CD1c-positive myeloid dendritic cell (primary cell): ENCODE results near the gene MIPOL1.

ENCODE experiments used
- DNase-seq: peaks from one replicate; pipeline ENCODE4 v3.0.0-alpha.2; 2016; ENCODE audit errors: extremely low spot score

MIPOL1 gene

DNA sequence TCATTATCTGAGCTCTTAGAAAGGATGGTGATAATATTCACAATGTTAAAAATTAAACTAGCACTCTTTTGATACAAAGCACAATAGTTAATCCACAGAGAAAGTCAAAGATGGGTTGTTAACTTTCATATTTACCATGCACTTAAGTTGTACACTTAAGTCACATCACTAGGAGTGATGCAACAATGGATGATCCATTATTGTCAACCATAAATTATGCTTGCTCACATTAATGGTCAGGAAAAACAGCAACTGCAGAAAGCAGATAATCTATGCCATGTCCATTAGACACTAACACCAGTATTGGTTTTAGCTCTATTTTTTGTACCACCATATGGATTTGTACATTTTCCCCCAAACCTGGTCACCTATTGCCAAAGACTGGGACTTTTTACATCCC is 201.8 kb downstream of the MIPOL1 start:
- no peak for DNase-seq

DNA sequence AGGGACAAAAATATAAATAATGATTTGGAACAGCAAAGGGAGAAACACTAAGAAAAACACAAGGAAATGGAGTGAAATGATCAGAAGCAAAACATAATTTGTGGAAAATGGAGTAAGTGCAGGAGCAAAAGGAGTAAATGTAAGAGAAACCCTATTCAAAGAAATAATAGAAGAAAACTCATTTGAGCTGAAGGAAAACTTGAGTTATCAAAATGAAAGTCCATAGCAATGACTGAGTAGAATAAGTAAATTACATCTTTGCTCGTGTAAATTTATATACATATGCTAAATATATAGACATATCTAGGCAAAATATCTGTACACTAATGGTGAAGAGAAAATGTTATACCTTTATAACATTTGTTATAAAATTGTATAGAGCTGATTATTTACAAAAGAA is 203.4 kb downstream of the MIPOL1 start:
- DNase-seq: no peak

DNA sequence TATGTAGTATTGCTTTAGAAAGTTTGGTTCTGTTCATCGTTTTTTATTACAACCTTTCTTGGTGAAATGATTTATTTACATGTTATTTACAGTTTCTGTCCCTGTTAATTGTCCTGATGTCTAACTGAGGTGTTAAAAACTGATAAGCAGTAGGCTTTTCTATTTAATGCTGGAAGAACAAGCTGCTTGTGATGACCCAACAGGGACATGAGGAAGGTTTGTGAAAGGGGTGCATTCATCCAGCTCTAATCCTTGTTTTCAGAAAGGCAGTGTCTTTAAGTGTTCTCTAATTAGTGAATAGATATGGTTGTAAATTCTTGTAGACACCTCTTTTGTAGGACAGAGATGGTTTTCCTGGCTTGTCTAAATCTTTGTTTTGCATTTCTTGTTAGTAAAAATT is 205.9 kb downstream of the MIPOL1 start:
- no peak for DNase-seq

DNA sequence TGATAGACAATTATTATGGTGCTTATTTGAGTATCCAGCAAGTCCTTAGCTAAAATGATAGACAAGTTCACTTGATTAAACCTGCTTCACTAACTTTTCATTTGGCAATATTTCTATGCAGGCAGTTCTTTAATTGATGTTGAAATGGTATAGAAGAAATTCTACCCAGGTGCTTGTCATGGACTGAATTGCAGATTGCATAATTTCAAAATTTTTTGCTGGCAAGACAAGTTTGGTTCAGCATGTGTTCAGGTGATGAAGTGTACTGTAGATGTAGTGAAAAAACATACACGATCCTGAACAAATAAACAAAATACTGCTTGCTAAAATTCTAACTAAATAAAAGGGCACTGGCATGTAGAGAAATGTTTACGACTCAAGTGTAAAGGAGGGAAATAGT is 208.4 kb downstream of the MIPOL1 start:
- no peak for DNase-seq

DNA sequence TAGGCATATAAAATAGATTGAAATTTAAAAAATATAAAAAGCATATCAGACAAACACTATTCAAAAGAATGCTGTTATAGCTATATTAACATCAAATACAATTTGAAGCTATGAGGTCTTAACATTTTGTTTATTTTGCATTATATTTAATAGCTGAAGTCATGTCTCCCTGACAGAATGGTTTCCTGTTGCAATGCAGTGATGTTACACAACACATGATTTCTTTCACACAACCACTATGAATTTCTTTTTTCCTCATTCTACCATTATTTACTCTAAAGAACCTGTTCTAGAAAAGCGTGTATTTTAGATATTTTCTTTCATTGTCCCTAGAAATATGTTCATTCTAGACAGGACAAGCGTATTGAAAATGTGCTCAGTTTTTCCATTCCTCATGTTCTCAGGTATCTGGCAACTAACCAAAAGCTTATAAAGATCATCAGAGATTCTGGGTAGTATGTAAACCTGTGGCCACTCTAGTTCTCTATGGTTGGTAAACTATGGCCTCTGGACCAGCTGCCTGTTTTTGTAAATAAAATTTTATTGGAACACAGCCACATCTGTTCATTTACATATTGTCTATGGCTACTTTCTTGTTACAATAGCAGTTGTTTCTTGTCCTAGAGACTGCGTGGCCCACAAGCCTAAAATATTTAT is 213.5 kb downstream of the MIPOL1 start:
- DNase-seq: no peak

DNA sequence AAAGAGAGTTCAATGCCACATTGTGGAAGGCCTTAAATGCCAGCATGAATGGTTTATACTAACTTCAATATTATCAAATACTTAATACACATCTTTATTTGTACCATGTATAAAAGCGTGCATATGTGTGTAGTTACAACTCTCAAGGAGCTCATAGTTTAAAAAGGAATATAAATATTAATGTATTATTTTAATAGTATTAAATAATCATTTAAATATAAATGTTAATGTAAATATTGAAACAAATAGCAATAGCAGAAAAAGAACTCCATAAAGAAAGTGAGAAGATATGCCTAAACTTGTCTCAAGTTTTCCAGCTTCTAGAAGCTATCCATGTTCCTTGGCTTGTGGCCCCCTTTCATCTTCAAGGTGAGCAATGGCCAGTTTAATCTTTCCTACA is 215.3 kb downstream of the MIPOL1 start:
- no peak for DNase-seq

DNA sequence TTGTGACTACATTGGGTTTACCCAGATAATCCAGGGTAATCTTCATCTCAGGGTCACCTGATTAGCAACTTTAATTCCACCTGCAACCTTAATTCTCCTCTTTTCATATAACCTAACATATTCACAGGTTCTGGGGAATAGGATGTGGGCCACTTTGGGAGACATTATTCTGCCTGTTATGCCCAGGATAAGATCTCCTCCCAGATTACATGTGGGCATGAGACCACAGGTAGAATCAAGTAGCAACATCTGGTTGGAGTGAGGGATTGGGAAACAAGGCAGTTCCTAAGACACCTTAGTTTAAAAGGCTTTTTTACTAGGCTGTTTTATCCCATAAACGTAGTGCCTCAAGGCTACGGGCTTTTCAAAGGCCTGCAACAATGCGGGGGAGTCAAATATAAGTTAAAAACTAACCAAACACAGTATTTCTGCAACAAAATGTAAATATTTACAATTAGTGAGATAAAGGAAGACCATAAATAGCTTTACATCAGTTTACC is 215.8 kb downstream of the MIPOL1 start:
- DNase-seq: no peak

DNA sequence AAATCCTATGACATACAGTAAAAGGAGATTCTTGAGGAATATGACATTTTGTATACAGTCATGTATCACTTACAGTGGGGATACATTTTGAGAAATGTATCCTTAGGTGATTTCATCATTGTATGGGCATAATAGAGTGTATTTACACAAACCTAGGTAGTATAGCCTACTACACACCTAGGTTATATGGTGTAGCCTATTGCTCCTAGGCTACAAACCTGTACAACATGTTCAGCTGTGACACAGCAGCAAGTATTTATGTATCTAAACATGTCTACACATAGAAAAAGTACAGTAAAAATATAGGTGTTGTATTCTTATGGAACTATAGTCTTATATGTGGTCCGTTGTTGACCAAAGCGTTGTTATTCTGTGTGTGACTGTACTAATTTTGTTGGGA is 218.5 kb downstream of the MIPOL1 start:
- no peak for DNase-seq

DNA sequence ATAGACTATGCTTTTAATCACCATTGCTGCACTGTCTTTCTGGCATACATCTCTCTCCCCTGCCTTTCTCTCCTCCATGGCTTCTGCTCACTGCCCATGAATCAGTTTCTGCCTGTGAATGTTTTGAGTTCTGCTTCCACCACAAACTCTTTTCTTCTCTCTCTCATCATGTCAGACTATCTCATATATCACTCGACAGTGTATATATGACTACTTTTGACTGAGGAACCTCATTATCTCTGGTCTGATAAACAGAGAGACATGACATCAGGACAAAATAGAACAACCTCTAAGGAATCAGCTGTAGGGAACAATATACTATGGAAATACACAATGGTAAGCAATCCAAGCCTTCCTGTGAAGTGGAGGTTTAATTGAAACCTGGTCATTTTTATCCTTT is 219.4 kb downstream of the MIPOL1 start:
- no peak for DNase-seq

DNA sequence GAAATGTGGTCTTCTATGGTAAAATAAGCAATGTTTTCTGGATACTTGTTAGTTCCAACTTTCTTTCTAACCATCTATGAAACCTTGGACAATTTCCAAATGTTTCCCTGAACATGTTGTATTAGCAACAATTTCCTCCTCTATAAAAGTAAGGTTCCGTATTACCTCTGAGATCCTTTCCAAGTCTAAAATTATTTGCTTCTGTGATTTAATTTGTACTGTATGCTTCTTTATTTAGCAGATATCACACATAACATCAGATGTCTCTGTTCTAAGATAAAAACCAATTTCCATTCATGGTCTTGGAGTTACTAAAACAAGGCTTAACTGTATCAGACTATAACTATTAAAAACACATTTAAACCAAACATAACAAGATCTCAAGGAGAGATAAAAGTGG is 220.1 kb downstream of the MIPOL1 start:
- no peak for DNase-seq

DNA sequence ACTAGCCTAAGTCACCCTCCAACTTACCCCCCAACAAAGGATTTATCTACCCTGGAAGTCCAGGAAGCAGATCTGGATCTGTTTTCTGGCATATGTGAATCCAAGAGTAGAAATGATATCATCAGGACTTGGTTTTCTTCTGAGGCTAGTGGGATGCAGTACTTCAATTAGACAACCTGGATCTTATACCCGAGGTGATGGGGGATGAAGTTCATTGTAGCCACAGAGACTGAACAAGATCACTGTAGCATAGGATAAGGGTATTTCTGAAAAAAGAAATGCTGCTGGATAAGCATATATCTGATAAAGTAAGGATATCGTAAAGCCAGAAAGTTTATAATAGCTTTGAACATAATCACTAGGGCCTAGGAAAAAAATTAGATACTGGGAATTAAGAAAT is 222.9 kb downstream of the MIPOL1 start:
- no peak for DNase-seq

DNA sequence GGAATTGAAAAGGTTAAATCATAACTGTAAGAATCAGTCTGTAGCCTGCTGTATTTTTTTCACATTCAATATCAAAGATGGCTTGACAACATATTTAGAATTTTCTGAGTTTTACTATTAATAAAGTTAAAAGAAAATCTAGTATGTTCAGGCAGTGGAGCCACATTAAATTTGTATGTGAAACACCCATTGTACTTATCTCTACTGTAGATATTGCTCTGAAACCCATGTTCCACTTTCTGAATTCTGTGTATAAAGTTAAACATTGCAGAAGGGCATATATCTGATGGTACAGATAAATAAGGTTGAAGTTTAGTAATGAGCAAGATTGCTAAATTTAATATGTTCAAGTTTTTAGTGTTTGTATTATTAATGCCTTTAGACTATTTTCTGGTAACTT is 224.6 kb downstream of the MIPOL1 start:
- DNase-seq: no peak

DNA sequence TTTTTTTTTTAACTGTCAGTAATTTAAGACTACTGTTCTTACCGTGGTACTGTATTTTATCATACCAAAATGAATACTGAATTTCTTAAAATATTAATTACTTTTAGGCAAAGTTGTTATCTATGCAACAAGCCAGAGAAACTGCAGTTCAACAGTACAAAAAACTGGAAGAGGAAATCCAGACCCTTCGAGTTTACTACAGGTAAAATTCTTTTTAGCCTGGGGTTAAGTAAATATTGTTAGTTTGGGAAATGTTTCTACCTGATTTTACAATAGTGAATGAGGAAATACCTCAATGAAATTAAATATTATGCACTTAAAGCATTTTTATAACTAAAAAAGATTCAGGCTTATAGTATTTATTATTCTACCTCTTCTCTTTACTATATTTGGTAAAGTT is 225.0 kb downstream of the MIPOL1 start:
- no peak for DNase-seq

DNA sequence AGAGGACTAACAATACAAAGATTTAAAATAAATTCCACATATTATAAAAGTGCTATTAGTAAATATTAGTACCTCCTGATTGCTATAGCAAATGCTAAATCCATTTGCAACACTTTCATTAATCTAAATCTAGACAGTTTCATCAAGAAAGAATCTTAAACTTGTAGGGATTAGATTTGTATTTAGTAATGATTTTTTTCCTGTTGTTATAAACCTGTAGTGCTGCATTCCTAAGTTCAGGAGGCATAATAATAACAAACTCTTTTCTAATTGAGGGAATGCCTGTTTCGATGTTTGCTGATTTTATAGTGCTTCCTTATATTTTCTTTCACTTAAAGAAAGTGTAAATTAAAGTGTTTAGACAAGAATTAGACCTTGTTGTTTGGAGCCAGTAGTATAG is 231.2 kb downstream of the MIPOL1 start:
- DNase-seq: no peak

DNA sequence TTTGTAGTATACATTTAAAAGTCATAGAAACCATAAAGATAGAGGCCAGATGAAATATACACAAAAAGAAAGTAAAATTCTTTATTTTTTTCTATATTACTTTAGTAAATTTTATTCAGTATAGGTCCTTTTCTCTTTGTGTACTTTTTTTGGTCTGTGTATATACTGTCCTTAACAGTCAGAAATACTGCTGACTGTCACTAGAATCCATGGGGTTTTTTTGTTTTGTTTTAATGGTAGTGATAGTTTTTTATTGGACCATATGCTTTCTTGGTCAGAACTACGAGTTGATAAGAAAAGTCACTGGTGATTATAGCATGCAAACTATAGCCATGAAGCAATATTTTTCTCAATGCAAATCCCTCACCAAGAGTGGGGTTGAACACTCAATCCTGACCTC is 231.9 kb downstream of the MIPOL1 start:
- DNase-seq: no peak

DNA sequence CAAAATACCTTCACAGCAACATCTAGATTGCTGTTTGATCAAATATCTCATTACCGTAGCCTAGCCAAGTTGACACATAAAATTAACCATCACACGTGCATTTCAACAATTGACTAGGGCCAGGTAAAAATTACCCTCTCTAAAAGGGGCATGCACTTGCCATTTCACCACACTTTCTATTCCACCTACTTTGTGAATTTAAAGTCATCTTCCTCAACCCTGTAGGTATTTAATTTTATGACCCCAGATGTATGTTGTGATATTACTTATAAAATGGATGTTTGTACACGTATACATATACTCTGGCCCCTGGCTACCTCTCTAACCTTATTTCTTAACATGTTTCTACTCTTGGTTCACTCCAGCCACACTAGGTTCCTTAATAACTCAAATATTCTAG is 237.1 kb downstream of the MIPOL1 start:
- no peak for DNase-seq

DNA sequence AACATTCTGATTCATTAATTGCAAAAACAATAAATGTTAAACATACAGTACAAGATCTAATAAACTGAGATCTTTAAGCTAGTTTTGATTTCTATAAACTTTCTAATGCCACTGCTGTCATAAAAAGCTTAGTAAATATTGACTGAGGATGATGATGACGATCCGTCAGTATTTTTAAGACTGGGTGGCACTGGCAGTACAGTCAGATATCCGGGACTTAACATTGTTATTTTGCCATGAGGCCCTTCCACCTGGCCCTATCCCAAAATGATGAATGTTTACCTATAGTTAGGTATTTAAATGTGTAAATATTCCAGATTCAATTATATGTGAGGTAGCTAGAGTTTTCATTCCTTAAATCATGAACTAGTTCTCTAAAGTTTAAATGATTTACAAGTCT is 238.8 kb downstream of the MIPOL1 start:
- no peak for DNase-seq

DNA sequence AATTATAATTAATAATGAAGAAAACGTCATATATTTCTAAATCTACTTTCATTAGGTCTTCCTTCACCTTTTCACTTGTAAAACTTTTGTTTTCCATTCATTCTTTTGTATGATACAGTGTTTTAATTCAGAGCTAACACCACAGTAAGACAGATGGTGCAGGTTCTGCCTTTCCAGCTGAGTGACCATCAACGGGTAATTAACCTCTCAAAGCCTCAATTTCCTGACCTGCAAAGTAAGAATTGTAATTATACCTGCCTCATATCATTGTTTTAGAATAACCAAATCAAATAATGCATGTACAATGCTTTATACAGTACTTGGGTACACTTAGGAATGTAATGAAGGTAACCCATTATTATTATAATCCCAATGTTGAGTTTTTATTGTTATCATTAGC is 239.8 kb downstream of the MIPOL1 start:
- no peak for DNase-seq

DNA sequence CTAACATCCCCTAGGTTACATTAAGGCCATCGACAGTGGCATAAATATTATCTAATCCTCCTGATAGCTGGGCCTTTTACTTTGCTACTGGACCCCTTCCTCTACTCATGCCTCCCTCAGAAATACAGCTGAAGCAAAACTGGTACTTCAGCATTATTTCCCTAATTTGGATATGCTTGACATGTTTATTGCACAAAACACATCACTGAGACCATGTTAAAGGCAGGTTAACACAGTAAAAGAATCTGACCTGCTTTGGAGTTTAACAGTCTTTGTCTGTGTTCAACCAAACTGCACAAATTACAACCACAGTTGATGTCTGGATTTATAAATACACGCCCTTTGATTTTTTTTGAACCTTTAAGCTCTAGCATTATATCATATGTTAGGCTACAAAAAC is 240.7 kb downstream of the MIPOL1 start:
- DNase-seq: no peak

DNA sequence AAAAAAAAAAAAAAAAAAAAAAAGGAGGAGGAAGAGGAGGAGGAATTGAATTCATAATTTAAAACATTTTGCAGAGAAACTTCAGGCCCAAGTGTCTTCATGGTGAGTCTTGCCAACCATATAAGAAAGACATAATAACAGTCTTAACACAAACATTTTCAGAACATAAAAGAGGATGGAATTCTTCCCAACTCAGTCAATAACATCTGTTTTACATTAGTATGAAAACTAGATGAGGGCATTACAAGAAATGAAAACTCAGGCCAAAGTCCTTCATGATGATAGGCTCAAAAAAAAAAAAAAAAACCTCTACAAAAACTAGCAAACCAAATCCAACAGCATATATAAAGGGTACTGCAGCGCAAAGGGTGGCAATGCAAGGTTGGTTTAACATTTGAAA is 245.7 kb downstream of the MIPOL1 start:
- no peak for DNase-seq

DNA sequence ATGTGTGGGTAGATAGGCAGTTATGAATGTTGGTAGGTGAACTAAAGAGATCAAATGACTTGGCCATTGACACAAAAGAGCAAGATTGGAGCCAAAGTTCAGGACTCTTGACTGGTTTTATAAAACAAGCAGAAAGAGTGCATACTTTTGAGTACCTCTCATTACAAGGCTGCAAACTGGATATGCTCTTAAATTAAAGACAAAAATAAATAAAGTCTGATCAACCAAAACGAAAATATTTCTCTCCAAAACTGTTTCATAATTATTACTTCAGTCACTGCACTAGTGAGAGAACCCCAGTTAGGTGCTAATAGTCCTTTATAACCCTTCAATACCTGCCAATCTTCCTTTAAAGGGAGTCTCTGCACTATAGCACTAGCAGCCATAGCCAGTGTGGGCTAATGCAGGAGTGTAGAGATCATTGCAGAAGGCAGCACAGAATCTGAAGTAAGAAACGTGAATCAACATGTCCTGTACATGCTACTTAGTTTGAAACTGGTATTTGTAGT is 250.2 kb downstream of the MIPOL1 start:
- DNase-seq: no peak

DNA sequence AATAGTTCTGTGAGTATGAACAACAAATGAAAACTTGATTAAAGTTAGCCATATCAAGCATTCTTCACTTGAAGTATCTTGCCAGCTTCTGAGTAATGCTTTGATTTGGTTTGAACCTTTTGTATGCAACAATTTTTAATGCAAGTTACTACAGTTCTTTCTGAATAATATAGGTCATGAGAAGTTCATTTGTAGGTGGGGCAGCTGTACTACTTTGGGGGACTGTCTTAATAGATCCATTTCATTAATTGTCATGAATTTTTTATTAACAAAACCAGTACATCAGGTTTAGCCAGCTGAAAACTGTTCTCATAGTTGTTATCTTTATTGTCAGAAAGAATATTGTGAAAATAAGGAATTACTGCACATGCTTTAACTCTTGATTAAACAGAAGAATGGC is 254.6 kb downstream of the MIPOL1 start:
- no peak for DNase-seq

DNA sequence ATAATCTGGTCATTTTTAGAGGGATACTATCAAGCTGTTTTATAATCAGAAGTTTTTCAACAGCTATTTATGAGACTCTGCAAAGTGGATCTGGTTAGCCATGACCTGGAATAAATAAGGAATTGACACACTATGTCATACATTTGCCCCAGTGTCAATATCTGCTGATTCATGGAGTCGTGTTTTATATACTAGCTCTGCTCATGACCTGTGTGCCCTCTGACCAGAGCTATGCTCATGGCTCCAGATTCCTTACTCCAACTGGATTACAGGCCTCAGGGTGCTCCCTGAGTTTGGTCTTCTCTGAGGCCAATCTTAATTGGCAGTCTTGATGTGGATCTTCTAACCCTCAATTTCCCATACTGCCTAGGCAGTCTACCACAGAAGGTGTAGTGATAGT is 256.2 kb downstream of the MIPOL1 start:
- DNase-seq: no peak

DNA sequence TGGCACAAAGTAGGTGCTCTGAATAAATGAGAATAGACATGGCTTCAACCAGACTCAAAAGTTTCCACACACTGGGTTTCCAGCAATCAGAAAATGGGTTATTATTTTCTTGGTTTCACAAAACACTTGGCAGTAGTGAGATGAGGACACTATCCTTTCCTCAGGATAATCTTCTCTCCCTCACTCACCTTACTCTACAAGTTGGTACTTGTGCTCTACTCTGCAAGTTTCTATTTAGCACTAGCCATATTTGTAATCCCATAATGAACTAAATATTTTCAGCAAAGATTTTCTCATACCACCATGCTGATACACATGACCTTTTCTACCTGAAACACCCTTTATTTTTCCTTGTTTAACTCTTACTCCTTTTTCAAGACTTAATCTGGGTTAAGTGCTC is 259.6 kb downstream of the MIPOL1 start:
- no peak for DNase-seq
